Mucosa of stomach (tissue), 1 donor: ENCODE data around the gene TMEM232.

Experiments
- H3K27me3 ChIP-seq: one replicate; pipeline ENCODE4 v1.7.0; 2013; ENCODE audit warnings: mild to moderate bottlenecking, low read length; ENCODE audit not compliant: control insufficient read depth, insufficient read depth
- H3K36me3 ChIP-seq: one replicate; pipeline ENCODE4 v1.7.0; 2013; ENCODE audit warnings: low read length; ENCODE audit not compliant: control insufficient read depth, insufficient read depth
- H3K4me1 ChIP-seq: one replicate; pipeline ENCODE4 v1.7.0; 2013; ENCODE audit warnings: mild to moderate bottlenecking, low read length; ENCODE audit not compliant: control insufficient read depth, insufficient read depth
- H3K4me3 ChIP-seq: one replicate; pipeline ENCODE4 v1.7.0; 2013; ENCODE audit warnings: low read length
- H3K9ac ChIP-seq: one replicate; pipeline ENCODE4 v1.7.0; 2013; ENCODE audit warnings: mild to moderate bottlenecking, low read length, moderate library complexity
- H3K9me3 ChIP-seq: one replicate; pipeline ENCODE4 v1.7.0; 2013; ENCODE audit warnings: mild to moderate bottlenecking, low read length, moderate library complexity; ENCODE audit not compliant: control insufficient read depth
- donor health status: Pancreatic carcinoma.

The TMEM232 gene

GRCh38 chr5:110594866-110595265 lies 131.6 kb downstream of the TMEM232 start:
- Histone ChIP-seq H3K4me1 (no peaks in the 10 kb centered on the region), H3K27me3 (no peaks in the 10 kb centered on the region), H3K9me3 (no peaks in the 10 kb centered on the region), H3K4me3 (no peak overlapping the region), H3K36me3 (no peaks in the 10 kb centered on the region), H3K9ac (no peak overlapping the region)

- Histone ChIP-seq H3K36me3 (no peaks in the 10 kb centered on the region), H3K9ac (no peak overlapping the region), H3K9me3 (no peaks in the 10 kb centered on the region), H3K27me3 (no peaks in the 10 kb centered on the region), H3K4me3 (no peak overlapping the region), H3K4me1 (no peaks in the 10 kb centered on the region)
Measured at GRCh38 chr5:110590187-110590586, 136.3 kb downstream of the TMEM232 start.

GRCh38 chr5:110588286-110588980 lies 138.0 kb downstream of the TMEM232 start:
- Histone ChIP-seq H3K4me3 (no peak overlapping the region), H3K36me3 (no peaks in the 10 kb centered on the region), H3K9me3 (no peaks in the 10 kb centered on the region), H3K4me1 (no peaks in the 10 kb centered on the region), H3K9ac (no peak overlapping the region), H3K27me3 (no peaks in the 10 kb centered on the region)

GRCh38 chr5:110580625-110581024 lies 145.8 kb downstream of the TMEM232 start:
- H3K9me3 ChIP-seq = no peaks in the 10 kb centered on the region
- no peaks in the 10 kb centered on the region for H3K27me3 ChIP-seq
- H3K9ac ChIP-seq = no peak overlapping the region
- H3K4me1 ChIP-seq = no peaks in the 10 kb centered on the region
- H3K36me3 ChIP-seq = no peaks in the 10 kb centered on the region
- H3K4me3 ChIP-seq = no peak overlapping the region

GRCh38 chr5:110572729-110573128 lies 153.7 kb downstream of the TMEM232 start:
- H3K27me3 ChIP-seq = no peaks in the 10 kb centered on the region
- no peak overlapping the region for H3K9ac ChIP-seq
- no peak overlapping the region for H3K4me3 ChIP-seq
- no peaks in the 10 kb centered on the region for H3K36me3 ChIP-seq
- no peaks in the 10 kb centered on the region for H3K9me3 ChIP-seq
- no peaks in the 10 kb centered on the region for H3K4me1 ChIP-seq

- H3K9me3 ChIP-seq = no peaks in the 10 kb centered on the region
- no peak overlapping the region for H3K9ac ChIP-seq
- H3K27me3 ChIP-seq = no peaks in the 10 kb centered on the region
- no peaks in the 10 kb centered on the region for H3K4me1 ChIP-seq
- no peaks in the 10 kb centered on the region for H3K36me3 ChIP-seq
- no peak overlapping the region for H3K4me3 ChIP-seq
Measured at GRCh38 chr5:110562191-110562590, 164.3 kb downstream of the TMEM232 start.

GRCh38 chr5:110561510-110561909 lies 165.0 kb downstream of the TMEM232 start:
- Histone ChIP-seq H3K9me3 (no peaks in the 10 kb centered on the region), H3K4me3 (no peak overlapping the region), H3K4me1 (no peaks in the 10 kb centered on the region), H3K27me3 (no peaks in the 10 kb centered on the region), H3K36me3 (no peaks in the 10 kb centered on the region), H3K9ac (no peak overlapping the region)

GRCh38 chr5:110549301-110549700 lies 177.2 kb downstream of the TMEM232 start:
- H3K9me3 ChIP-seq = no peaks in the 10 kb centered on the region
- no peaks in the 10 kb centered on the region for H3K36me3 ChIP-seq
- H3K27me3 ChIP-seq = no peaks in the 10 kb centered on the region
- no peaks in the 10 kb centered on the region for H3K4me1 ChIP-seq
- H3K9ac ChIP-seq = no peak overlapping the region
- no peak overlapping the region for H3K4me3 ChIP-seq

GRCh38 chr5:110548171-110548570 lies 178.3 kb downstream of the TMEM232 start:
- H3K4me3 ChIP-seq = no peak overlapping the region
- no peaks in the 10 kb centered on the region for H3K27me3 ChIP-seq
- no peaks in the 10 kb centered on the region for H3K36me3 ChIP-seq
- no peaks in the 10 kb centered on the region for H3K4me1 ChIP-seq
- H3K9ac ChIP-seq = no peak overlapping the region
- H3K9me3 ChIP-seq = no peaks in the 10 kb centered on the region

GRCh38 chr5:110547495-110547894 lies 179.0 kb downstream of the TMEM232 start:
- Histone ChIP-seq H3K4me3 (no peak overlapping the region), H3K36me3 (no peaks in the 10 kb centered on the region), H3K4me1 (no peaks in the 10 kb centered on the region), H3K27me3 (no peaks in the 10 kb centered on the region), H3K9me3 (no peaks in the 10 kb centered on the region), H3K9ac (no peak overlapping the region)

- H3K9ac ChIP-seq = no peak overlapping the region
- no peak overlapping the region for H3K4me3 ChIP-seq
- no peaks in the 10 kb centered on the region for H3K36me3 ChIP-seq
- H3K27me3 ChIP-seq = no peaks in the 10 kb centered on the region
- H3K4me1 ChIP-seq = no peaks in the 10 kb centered on the region
- no peaks in the 10 kb centered on the region for H3K9me3 ChIP-seq
Measured at GRCh38 chr5:110545716-110546115, 180.8 kb downstream of the TMEM232 start.

GRCh38 chr5:110544603-110545002 lies 181.9 kb downstream of the TMEM232 start:
- H3K9me3 ChIP-seq = no peaks in the 10 kb centered on the region
- H3K27me3 ChIP-seq = no peaks in the 10 kb centered on the region
- H3K36me3 ChIP-seq = no peaks in the 10 kb centered on the region
- no peak overlapping the region for H3K9ac ChIP-seq
- no peak overlapping the region for H3K4me3 ChIP-seq
- no peaks in the 10 kb centered on the region for H3K4me1 ChIP-seq

GRCh38 chr5:110542949-110543348 lies 183.5 kb downstream of the TMEM232 start:
- no peaks in the 10 kb centered on the region for H3K9me3 ChIP-seq
- no peaks in the 10 kb centered on the region for H3K4me1 ChIP-seq
- no peaks in the 10 kb centered on the region for H3K27me3 ChIP-seq
- H3K36me3 ChIP-seq = no peaks in the 10 kb centered on the region
- no peak overlapping the region for H3K9ac ChIP-seq
- no peak overlapping the region for H3K4me3 ChIP-seq
